Measurements from ENCODE around the gene STAC.
"Not testable (repeated sequence)": the region's sequence is repeated elsewhere in the genome, so short reads cannot be mapped to it uniquely, and the experiment has no call there.

STAC gene

DNA sequence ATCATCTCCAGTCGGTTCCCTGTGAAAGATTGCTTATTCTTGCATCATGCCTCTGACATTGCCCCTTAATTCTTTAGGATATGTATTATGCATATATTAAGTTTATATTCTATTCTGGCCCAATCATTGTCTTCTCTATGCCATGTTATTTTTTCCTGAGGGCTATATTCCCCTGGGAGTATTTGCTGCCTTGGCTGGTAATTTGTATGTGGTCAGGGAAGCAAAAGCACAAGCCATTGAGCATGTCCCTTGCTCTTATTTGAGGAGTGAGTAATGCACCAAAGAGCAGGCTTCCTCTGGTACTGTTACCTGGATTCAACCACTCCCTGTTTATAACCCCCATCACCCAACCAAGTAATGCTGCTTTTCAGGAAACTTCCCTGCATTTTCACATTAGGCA lies 36.3 kb downstream of the STAC start:
- no peak for DNase-seq

DNA sequence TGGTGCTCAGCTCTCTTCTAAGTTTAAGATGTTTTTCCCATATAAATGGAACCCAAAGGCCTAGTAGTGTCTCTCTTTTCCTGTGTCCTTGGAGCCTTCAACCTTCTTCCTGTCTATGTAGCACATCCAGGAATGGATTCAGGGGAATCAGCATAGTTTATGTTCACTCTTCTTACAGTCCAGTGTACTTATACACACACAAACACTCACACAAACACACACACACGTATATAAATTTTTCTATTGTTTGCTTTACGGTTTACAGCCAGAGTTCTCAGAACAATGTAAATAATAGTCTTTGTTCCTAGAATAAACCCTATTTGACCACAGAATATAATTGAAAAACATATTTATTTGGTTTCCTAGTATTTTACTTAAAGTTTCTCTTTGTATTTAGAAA lies 36.9 kb downstream of the STAC start:
- no peak for DNase-seq

DNA sequence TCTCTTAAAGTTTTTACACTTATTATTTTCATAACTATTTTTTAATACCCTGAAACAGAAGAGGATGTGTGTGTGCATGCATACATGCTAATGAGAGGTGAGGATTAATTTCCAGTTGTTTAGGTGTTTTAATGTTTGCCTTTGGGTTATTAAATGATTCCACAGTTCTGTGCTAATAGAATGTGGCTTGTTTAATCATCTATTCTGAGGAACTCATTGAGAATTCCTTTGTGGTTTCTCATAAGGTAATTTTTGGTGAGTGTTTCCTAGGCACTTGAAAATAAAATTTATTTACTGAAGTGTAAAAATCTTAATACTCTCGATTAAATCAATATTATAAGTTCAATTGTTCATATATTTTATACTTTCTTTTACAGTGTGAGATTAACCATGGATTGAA lies 38.0 kb downstream of the STAC start:
- no peak for DNase-seq

DNA sequence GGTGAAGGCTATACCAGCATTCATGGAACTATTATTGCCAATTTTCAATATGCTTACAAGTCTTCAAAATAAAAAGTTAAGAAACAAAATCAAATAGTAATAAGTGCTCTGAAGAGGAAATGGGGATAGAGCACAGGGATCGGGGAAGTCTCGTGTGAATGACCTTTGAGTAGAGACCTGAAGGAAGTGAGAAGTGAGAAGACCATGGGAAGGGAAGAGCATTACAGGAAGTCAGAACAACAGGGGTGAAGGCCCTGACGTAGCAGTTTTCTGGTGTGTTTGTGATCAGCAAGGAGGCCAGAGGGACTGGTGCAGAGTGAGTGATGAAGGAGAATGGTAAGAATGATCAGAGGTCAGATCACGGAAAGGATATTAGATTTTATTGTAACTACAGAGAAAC lies 48.1 kb downstream of the STAC start:
- DNase-seq = no peak

DNA sequence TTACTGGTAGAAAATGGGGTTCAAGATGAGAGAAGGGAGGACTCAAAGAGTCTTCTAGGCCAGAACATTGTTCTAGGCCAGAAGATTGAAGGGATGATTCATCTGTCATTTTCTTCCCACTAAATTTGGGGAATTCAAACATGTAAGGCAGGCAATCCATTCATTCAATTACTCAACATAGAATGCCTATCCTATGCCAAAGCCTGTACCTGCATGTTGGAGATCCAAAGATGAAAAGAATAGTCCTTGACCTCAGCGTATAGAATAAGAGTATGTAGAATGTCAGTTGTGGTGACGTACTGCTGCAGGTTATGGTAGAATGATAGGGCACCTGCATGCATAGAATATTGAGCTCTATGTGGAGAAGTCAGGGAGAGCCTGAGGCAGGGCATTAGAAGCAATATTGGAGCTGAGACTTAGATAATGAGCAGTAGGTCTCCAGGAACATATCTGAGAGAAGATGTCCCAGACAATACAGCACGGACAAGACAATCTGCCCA lies 49.7 kb downstream of the STAC start:
- no peak for DNase-seq

DNA sequence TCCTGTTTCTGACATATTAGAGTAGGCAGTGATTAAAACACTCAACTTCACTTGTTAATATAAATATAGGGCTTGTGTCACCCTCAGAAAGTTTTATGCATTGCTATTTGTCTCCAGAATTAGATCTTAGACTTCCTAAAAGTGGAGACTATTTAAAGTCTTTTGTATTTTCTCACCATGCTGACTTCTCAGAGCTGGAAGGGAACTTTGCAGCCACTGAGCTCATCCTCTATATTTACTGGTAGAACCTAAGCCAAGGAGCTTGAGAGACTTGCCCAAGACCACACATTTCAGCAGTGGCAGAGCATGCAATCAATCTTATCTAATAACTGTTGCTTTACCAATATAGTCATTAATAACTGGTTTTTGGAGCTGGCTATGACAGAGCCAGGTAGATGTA lies 53.2 kb downstream of the STAC start:
- DNase-seq = no peak

DNA sequence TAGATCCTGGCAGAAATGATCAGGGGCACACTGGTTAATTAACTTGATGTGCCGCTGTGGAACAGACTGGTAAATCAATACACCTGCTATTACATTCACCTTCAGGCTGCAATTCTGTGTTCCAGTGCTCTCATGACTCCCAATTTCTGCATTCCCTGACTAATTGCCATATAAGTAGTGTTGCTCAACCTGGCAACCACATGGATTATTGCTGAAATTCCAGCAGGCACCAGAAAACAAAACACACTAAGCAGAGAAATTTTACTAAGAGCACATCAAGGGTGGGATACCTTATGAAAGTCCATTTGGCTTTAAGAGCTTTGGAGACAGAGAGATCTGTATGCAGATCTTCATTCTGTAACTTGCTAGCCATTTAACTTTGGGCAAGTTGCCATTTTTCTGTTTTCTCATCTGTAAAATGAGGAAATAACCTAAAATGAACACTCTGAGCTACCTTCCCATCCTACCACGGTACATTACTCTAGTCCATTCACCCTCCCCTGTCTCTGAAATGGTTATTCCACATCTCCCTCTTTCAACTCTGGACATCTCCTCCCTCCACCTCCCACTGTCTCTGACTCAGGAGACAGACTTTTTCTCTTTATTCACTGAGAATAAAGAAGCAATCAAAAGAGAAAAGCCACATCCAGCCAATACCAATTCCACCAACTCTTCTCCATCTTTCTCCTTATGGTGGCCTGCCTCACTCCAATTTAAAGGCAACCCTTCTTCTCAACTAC lies 54.6 kb downstream of the STAC start:
- DNase-seq = no peak

DNA sequence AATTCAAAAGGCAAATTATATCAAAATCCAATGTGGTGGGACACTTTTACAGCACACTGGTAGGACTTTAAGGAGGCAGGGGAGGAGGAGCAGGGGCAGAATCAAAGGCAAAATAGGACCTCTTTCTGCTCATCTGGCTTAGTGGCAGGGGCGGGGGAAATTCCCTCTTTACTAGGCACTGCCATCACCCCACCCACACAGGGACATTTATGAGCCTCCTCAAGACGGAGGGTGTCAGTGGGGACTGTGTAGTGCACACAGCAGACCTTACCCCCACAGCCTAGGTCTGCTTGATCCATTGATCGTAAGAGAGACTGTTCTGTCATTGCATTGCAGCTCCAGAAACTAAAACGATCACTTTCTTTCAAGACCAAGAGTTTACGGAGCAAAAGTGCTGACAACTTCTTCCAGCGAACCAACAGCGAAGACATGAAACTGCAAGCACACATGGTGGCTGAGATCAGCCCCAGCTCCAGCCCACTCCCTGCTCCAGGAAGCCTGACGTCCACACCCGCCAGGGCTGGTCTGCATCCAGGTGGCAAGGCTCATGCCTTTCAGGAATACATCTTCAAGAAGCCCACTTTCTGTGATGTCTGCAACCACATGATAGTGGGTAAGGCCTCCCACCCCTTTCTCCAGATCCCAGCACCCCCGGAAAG lies 62.9 kb downstream of the STAC start:
- no peak for DNase-seq

DNA sequence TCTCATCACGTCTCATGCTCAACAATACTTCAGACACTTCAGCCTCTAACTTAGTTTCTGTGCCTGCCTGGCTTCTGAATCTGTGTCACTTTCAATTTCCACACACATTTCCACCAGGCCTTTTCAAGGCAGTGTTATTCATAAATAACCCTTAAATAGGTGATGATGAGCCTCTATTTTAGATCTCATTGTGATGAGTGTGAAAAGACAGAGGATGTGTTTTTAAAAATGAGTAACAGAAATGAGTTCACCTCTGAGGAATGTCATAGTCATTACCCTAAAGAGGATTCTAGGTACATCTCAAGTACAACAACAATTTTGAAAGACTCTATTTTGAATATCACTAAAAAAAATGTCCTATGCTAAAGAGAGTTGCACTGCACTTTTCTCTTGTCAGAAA lies 64.6 kb downstream of the STAC start:
- peak in 1 of 56 donors; percentile 3 for DNase-seq

DNA sequence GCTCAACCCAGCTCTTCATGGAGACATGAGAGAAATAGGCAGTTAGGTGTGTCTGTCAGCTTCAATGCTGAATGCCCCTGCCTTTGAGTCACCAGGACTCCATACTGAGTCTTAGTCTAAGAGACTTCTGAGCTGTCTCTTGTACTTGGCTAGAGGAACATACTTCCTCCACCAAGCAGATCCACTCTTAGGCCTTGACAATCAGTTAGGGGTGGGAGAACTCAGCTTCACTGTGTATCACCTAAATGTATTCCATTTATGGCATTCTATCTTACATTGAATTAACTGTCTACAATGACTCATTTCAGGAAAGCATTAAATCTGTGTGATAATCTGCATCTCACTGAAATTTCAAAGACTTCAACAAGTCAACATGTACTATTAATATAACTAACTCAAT lies 66.0 kb downstream of the STAC start:
- no peak for DNase-seq

DNA sequence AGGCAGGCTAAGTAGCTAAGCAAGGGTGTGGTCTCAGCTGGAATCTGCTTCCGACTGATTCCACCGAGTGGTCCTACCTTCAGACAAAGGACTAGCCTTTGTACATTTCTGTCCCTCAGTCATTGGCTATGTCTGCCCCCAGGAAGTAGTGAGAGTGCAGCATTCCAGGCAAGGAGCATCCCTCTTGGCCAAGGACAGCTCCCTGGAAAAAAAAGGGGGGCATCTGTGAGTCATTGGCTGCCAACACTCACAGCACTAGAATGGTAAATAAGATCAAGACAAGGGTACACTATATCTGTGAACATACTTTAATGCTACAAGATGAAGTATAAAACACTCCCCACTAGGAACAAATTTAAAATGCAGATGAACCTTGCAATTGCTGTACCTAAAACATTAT lies 66.8 kb downstream of the STAC start:
- no peak for DNase-seq

DNA sequence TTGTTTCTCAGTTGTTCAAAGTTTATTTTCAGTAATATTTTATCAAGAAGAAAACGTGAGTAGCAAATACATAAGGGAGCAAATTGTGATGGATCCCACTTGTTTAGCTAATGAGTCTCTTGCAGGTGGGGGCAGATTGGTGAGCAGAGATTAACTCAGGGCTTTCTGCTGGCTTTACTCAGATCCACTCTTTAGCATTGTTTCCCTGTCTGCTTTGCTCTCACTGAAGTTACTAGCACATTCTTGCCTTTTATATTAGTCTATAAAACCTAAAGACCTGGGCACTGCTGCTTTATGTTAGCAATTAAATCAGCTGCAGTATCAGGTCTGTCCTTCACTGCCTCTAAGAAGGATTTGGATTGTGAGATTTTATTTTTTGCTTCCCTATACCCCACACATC lies 71.5 kb downstream of the STAC start:
- DNase-seq = no peak

DNA sequence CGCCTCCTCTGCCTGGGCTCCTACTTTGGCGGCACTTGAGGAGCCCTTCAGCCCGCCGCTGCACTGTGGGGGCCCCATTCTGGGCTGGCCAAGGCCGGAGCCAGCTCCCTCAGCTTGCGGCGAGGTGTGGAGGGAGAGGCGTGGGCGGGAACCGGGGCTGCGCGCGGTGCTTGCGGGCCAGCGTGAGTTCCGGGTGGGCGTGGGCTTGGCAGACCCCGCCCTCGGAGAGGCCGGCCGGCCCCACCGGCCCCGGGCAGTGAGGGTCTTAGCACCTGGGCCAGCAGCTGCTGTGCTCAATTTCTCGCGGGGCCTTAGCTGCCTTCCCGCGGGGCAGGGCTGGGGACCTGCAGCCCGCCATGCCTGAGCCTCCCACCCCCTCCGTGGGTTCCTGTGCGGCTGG lies 72.9 kb downstream of the STAC start:
- DNase-seq = not testable (repeated sequence)

DNA sequence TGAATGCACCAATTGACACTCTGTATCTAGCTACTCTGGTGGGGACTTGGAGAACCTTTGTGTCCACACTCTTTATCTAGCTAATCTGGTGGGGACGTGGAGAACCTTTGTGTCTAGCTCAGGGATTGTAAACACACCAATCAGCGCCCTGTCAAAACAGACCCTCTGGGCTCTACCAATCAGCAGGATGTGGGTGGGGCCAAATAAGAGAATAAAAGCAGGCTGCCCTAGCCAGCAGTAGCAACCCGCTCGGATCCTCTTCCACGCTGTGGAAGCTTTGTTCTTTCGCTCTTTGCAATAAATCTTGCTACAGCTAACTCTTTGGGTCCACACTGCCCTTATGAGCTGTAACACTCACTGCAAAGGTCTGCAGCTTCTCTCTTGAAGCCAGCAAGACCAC lies 73.6 kb downstream of the STAC start:
- not testable (repeated sequence) for DNase-seq

DNA sequence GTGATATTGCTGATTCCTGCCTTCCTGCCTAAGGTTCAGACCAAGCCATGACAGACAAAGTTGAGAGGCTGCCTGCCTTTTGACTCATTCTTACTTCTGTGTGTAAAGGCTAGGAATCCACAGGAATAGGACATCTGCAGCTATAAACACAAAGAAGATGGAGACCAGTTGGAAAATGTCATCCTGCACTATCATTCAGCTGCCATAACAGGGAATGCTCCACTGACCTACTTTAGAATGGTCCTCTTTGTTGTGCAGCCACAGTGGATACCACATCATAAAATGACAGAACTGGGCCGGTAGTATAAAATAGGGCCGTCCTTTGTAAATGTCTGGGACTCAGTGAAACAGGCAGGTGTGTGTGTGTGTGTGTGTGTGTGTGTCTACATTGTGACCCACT lies 75.1 kb downstream of the STAC start:
- no peak for DNase-seq

DNA sequence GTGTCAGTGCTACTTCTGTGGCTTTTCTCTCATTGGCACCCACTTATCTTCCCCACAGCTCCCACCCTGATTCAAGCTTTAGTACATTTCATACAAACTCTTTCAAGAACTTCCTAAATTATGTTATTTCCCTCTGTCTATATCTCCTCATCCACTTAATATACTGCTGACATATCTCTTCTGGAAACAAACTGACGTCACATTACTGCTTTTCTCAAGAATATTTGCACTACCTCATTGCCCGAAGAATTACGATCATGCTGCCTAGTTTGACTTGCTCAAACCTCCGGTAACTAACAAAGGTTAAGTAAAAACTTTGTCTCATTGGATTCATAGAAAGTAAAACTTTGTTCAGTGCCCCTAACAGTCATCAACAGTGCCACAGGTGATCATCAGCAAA lies 76.5 kb downstream of the STAC start:
- DNase-seq = no peak

DNA sequence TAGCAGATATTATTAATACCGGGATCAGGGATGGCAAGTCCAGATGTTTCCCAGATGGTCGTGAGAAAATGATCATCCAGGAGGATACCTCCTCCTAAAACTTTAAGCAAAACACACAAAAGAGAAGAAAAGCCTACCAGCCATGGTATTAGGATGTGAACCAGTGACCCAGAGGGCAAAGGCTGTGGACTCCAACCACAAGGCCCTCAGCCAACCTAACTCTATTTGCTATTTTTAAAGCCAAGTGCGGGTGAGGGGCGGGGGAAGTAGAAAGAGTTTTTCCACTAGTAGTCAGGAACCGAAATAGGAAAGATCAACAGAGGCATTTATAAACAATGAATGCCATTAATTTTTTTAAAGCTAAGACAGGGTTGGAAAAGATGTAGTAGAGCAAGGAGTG lies 77.4 kb downstream of the STAC start:
- DNase-seq = no peak

DNA sequence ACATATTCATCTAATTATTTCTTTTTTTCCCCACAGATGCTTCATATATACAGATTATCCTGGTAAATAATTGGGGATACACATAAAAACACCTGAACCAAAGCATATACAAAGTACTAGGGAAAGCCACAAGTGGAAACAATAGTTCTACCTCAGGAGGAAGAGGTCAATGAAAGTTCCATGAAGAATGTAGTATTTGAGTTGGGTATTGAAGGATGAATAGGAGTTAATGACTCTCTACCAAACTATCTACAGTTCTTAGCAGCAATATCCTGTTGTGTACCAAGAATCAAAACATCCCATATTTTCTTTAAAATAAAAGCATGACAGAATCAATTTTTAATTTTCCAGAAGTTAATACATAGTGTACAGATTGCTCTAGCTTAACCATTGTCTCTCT lies 78.9 kb downstream of the STAC start:
- no peak for DNase-seq

DNA sequence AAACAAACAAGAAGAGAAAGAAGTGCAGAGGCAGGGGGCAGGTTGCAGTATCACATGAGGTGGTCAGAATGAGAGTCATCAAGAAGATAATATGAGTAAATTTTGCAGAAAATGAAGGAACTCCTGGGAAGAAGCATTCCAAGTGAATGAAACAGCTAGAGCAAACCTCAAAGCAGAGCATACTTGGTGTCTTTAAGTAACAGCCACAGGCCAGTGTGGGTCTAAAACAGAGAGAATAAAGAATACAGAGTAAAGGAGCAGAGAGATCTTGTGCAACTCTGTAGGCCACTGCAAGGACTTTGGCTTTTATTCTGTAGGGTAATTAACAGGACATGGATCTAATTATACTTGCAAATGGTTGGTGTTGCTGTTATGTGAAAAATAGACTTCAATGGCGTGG lies 81.3 kb downstream of the STAC start:
- no peak for DNase-seq

DNA sequence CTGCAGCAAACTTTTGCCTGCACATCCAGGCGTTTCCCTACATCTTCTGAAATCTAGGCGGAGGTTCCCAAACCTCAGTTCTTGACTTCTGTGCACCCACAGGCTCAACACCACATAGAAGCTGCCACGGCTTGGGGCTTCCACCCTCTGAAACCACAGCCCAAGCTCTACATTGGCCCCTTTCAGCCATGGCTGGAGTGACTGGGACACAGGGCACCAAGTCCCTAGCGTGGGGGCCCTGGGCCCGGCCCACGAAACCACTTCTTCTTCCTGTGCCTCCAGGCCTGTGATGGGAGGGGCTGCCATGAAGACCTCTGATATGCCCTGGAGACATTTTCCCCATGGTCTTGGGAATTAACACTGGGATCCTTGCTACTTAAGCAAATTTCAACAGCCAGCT lies 91.7 kb downstream of the STAC start:
- DNase-seq = not testable (repeated sequence)

DNA sequence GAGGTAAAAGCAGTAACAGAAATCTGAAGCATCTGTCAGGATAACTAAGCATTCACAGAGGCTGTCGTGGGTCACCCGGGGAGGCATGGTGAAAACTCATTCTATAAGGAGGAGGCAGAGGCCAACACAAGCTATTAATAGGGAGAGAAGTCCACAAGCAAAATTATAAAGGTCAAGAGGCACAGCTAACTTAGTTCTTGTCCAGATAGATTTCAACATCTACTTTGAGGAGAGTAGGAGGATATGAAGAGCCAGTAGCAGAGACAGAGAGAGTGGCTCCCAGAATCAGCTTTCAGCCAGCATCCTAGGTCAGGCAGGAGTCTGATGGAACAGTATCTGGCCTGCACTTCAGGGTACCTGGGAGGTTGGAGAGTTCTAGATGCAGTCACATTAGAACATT lies 95.3 kb downstream of the STAC start:
- DNase-seq = no peak

DNA sequence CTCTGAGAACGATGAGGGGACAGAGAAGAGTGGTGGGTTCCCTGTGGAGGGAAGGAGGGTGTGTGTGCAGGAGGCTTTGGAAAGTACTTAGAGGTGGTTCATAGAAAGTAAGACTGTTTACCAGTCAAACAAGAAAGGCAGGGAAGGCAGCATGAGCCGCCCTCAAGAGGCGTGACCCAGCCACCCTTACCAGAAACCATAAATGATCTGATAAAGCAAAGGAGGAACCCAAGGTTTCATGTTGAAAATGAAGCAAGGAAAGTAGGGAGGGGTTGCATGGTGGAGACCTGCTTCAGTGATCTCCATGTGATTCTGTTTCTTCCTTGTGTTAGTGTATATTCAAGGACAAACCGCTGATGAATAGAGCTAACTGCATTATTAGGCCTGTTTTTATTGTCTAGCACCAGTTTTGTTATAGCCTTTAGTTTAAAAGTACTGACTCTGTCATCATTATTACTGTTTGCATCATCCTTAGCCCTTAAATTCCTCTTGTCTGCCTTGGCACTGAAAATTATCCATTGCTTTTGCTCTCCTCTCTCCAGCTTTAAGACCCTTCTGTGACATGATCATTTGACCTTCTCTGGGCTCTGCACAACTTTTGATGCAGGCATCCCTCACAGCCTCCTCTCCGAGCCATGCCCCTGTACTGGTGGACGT lies 96.1 kb downstream of the STAC start:
- no peak for DNase-seq

DNA sequence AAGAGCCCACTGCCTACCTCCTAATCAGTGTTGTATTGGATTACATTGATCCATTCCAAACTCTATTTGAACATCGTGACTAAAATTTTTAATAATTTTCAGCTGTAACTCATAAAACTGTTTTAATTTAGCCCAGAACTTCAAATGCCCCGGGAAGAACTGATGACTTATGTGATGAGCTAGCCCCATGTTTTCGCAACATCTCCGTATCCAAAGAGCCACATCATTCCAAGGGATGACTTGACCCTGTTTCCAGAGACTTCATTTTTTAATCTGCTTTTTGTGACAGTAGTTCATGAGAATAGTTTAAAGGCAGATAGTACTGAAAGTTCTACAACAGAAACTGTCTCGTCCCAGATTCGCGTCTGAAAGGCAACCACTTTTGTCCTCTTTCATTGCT lies 97.4 kb downstream of the STAC start:
- no peak for DNase-seq

Data from nucleus accumbens (tissue), 56 donors.